ENCODE measurements around the gene KLKB1. TPM values are rescaled to one million over a fixed set of nuclear protein-coding genes. Genes with fewer than 3 reads are reported as not detected.

KLKB1 gene
- polyA plus RNA-seq, 1 donor (not counting 4 experiments of a cell fraction or from before 2014, with no cell fraction given), result 0.04 TPM

DNA sequence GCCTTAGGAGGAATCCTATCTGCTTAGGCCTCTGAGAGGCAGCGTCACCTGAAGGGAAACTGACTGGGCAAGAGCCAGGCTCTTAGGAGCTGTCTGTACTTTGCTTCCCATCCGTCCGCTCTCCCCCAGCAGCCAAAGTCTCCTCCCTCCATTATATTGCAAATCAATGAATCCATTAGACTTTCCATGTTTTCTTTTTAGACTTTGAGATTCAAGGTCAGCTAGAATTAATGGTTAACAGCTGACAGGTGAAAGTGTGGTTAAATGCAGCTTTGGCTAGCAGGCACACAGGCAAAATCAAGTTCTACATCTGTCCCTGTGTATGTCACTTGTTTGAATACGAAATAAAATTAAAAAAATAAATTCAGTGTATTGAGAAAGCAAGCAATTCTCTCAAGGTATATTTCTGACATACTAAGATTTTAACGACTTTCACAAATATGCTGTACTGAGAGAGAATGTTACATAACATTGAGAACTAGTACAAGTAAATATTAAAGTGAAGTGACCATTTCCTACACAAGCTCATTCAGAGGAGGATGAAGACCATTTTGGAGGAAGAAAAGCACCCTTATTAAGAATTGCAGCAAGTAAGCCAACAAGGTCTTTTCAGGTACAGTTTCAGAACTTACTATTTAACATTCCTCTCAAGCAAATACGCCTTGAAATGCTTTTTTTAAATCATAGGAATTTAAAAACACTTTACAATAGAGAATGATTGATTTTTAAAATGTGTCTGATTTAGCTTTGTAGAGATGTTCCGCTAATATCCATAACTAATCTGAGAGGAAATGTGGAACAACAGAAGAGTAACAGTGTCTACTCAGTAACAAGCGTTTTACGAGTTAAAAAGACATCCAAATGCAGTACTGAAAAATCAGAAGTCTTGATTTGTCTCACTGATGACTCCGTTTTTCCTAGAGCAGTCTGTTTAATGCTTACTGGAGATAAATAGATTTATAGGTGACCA is 38.7 kb downstream of the KLKB1 start, which contains the start of gene F11:
Gene F11, plus strand, starts transcription at position 507 of the 970 bp plus-strand sequence. CDS start 948 bp downstream, outside the sequence.
- Histone ChIP-seq H3K36me3 (ENCODE audit: control insufficient read depth in 2 of 2, extremely low read depth in 1 of 2, insufficient read depth in 2 of 2, low read length in 2 of 2) (no peaks in the 10 kb centered on the region), H4K20me1 (ENCODE audit: control insufficient read depth, extremely low read depth, insufficient read depth, low read length) (no peaks in the 10 kb centered on the region), H3K4me2 (ENCODE audit: control insufficient read depth, extremely low read depth, insufficient read depth, low read depth, low read length) (no peak within 1 kb of the TSS), H3K4me3 (ENCODE audit: control insufficient read depth in 2 of 3, extremely low read depth in 1 of 3, insufficient read depth in 2 of 3, low read depth in 1 of 3, low read length in 3 of 3) (no peak within 1 kb of the TSS), H3K79me2 (ENCODE audit: control insufficient read depth, insufficient read depth, low read length) (no peaks in the 10 kb centered on the region), H3K27ac (ENCODE audit: control insufficient read depth, insufficient read depth, low read length) (no peak within 1 kb of the TSS), H3K9me3 (ENCODE audit: control insufficient read depth, low read depth, low read length) (no peaks in the 10 kb centered on the region), H2AFZ (ENCODE audit: control insufficient read depth, low read length) (no peak within 1 kb of the TSS), H3K9me1 (ENCODE audit: control insufficient read depth, extremely low read depth, insufficient read depth, low read length) (no peaks in the 10 kb centered on the region), H3K4me1 (ENCODE audit: control insufficient read depth, extremely low read depth, insufficient read depth, low read length) (no peaks in the 10 kb centered on the region), H3K9ac (ENCODE audit: control insufficient read depth, extremely low read depth, insufficient read depth, low read length) (no peak within 1 kb of the TSS), H3K27me3 (ENCODE audit: control insufficient read depth, extremely low read depth, insufficient read depth, low read length) (no peaks in the 10 kb centered on the region)
- FAIRE-seq (no peak), DNase-seq (ENCODE audit: low read depth, low spot score) (no peak)
- no peak for TF ChIP-seq EZH2 (IDR thresholded peaks at IDR 0.05; ENCODE audit: low read length)
- TF ChIP-seq CTCF (optimal IDR thresholded peaks at IDR 0.05 in 1 of 3, IDR thresholded peaks at IDR 0.05 in 1 of 3, conservative IDR thresholded peaks at IDR 0.05 in 1 of 3; ENCODE audit: extremely low read depth in 1 of 3, insufficient read depth in 2 of 3, low read length in 3 of 3), result no peak
- dilution Hi-C loops (cut with MboI; ENCODE audit: extremely low pct_ligation_motif_present, low sequenced_read_pairs), result no loop called here

DNA sequence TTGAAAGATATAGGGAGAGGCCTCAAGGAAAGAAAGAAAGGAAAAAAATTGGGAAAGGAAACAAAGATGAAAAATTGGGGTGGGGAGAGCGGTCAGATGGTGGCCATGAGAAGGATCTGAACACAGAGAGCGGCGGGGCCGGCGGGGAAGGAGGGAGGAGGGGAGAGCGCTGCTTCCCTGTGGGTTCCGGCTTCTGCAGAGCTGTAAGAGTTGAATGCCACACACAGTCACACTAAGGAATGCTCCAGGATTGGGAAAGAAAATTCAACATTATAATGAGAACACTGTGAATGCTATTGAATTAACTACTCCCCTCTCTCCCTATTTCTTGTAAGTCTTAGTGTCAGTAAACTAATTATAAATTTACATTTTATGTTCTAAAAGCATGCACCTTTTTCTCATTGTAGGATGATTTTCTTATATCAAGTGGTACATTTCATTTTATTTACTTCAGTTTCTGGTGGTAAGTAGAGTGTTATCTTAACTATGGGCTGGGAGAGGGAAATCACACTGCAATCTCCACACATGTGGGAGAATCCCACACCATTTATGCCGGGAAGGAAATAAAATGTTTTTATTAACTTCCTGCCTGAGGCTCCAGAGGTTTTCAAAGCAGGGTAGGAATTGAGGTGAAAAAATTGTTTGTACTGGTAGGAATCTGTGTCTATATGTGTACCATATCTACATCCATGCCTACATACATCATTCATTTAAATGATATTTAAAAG is 39.6 kb downstream of the KLKB1 start:
- H2AFZ ChIP-seq (ENCODE audit: control insufficient read depth, low read length), result no peak overlapping the region
- no peaks in the 10 kb centered on the region for H3K36me3 ChIP-seq (ENCODE audit: control insufficient read depth in 2 of 2, extremely low read depth in 1 of 2, insufficient read depth in 2 of 2, low read length in 2 of 2)
- no peak overlapping the region for H3K4me2 ChIP-seq (ENCODE audit: control insufficient read depth, extremely low read depth, insufficient read depth, low read depth, low read length)
- no peak overlapping the region for H3K9ac ChIP-seq (ENCODE audit: control insufficient read depth, extremely low read depth, insufficient read depth, low read length)
- no peak for FAIRE-seq
- H3K9me1 ChIP-seq (ENCODE audit: control insufficient read depth, extremely low read depth, insufficient read depth, low read length), result no peaks in the 10 kb centered on the region
- no peak overlapping the region for H3K27ac ChIP-seq (ENCODE audit: control insufficient read depth, insufficient read depth, low read length)
- TF ChIP-seq CTCF (optimal IDR thresholded peaks at IDR 0.05 in 1 of 3, IDR thresholded peaks at IDR 0.05 in 1 of 3, conservative IDR thresholded peaks at IDR 0.05 in 1 of 3; ENCODE audit: extremely low read depth in 1 of 3, insufficient read depth in 2 of 3, low read length in 3 of 3) (no peak), EZH2 (IDR thresholded peaks at IDR 0.05; ENCODE audit: low read length) (no peak)
- H3K9me3 ChIP-seq (ENCODE audit: control insufficient read depth, low read depth, low read length), result no peaks in the 10 kb centered on the region
- dilution Hi-C loops (cut with MboI; ENCODE audit: extremely low pct_ligation_motif_present, low sequenced_read_pairs), result no loop called here
- no peaks in the 10 kb centered on the region for H4K20me1 ChIP-seq (ENCODE audit: control insufficient read depth, extremely low read depth, insufficient read depth, low read length)
- no peak overlapping the region for H3K4me3 ChIP-seq (ENCODE audit: control insufficient read depth in 2 of 3, extremely low read depth in 1 of 3, insufficient read depth in 2 of 3, low read depth in 1 of 3, low read length in 3 of 3)
- H3K27me3 ChIP-seq (ENCODE audit: control insufficient read depth, extremely low read depth, insufficient read depth, low read length), result no peaks in the 10 kb centered on the region
- no peak for DNase-seq (ENCODE audit: low read depth, low spot score)
- no peaks in the 10 kb centered on the region for H3K79me2 ChIP-seq (ENCODE audit: control insufficient read depth, insufficient read depth, low read length)
- H3K4me1 ChIP-seq (ENCODE audit: control insufficient read depth, extremely low read depth, insufficient read depth, low read length), result no peaks in the 10 kb centered on the region
